NB4 (cell line): ENCODE results near the gene DBH.

ENCODE experiments used
- DNase-seq: peaks from one replicate; pipeline ENCODE4 v3.0.0; 2010; ENCODE audit warnings: low read depth
- H3K4me3 ChIP-seq: one replicate; pipeline ENCODE4 v1.5.1; 2011; ENCODE audit warnings: mild to moderate bottlenecking, low read depth, low read length, moderate library complexity
- MYC ChIP-seq: IDR thresholded peaks from 2 replicates; pipeline ENCODE4 v1.6.1; 2011; ENCODE audit warnings: low read depth, low read length
- POLR2A ChIP-seq: IDR thresholded peaks from 2 replicates; pipeline ENCODE4 v1.6.1; 2011; ENCODE audit warnings: mild to moderate bottlenecking; ENCODE audit not compliant: insufficient read length; ENCODE audit errors: extremely low read depth
- TF ChIP-seq, protein P1 (sequence below): IDR thresholded peaks from 2 replicates; pipeline ENCODE4 v1.6.1; 2011; ENCODE audit warnings: low read depth, low read length
- TF ChIP-seq, protein P2 (sequence below): IDR thresholded peaks from one replicate; pipeline ENCODE4 v1.5.1; 2012; ENCODE audit warnings: low read depth, low read length

Gene DBH

DNA sequence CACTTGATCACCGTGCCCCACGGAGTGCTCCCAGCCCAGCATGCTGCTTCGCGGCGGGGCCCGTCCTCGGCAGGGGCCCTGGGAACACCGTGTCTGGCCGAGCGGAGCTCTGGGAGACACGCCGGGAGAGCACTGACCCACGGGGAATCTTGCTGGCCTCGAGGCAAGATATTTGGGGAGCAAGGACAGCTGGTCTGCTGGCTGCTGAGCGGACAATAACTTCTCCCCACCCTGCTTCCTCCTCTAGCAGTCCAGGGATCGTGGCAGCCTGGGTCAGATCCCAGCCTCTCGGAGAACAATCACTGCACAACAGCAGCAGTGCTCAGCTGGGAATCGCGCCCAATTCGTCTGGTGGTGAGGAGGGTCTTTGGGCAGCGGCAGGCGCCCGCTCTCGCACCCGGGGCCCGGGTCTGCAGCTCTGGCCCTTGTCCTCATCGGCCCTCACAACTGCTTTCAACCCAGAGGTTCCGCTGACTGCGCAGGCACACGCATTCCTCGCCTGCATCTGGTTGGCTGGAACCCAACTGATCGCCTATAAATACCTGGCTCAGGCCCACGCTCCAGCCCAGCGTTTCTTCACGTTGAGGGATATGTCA lies 43.4 kb downstream of the DBH start:
- no peak overlapping the region for H3K4me3 ChIP-seq
- DNase-seq = no peak
- TF ChIP-seq, protein P1, sequence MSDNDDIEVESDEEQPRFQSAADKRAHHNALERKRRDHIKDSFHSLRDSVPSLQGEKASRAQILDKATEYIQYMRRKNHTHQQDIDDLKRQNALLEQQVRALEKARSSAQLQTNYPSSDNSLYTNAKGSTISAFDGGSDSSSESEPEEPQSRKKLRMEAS = no peak
- TF ChIP-seq MYC (no peak), POLR2A (no peak)
- TF ChIP-seq, protein P2, sequence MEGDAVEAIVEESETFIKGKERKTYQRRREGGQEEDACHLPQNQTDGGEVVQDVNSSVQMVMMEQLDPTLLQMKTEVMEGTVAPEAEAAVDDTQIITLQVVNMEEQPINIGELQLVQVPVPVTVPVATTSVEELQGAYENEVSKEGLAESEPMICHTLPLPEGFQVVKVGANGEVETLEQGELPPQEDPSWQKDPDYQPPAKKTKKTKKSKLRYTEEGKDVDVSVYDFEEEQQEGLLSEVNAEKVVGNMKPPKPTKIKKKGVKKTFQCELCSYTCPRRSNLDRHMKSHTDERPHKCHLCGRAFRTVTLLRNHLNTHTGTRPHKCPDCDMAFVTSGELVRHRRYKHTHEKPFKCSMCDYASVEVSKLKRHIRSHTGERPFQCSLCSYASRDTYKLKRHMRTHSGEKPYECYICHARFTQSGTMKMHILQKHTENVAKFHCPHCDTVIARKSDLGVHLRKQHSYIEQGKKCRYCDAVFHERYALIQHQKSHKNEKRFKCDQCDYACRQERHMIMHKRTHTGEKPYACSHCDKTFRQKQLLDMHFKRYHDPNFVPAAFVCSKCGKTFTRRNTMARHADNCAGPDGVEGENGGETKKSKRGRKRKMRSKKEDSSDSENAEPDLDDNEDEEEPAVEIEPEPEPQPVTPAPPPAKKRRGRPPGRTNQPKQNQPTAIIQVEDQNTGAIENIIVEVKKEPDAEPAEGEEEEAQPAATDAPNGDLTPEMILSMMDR = no peak

DNA sequence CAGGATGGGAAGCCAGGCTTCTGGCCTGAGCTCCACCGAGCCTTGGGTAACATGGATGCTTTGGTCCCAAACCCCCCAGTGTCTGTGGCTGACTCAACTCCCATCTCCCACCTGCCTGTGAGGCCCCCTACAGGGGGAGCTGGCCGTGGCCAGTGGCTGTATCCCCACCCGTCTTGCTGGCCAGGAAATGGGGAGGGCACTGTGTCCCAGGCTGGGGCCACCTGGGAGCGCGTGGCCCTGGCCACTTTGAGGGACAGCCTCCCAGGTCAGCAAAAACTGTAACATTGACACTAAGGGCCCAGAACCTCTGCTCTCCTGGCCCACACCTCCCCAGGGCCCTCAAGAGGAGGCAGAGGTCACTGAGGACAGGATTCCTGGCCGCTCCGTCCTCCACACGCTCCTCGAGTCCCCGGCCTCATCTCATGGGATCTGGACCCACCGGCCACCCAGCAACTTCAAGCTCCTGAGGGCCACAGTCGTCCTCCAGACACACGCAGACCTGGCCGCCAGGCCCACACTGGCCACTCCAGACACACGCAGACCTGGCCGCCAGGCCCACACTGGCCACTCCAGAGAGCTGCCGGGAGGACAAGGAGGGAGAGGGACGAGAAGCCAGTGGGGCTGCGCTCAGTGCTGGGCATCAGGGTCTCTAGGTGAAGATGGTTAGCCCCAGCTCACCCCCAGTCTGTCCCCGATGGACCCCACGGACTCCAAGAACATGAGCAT lies 44.2 kb downstream of the DBH start:
- no peak for DNase-seq
- H3K4me3 ChIP-seq = no peak overlapping the region
- TF ChIP-seq POLR2A = no peak
- TF ChIP-seq MYC = no peak

DNA sequence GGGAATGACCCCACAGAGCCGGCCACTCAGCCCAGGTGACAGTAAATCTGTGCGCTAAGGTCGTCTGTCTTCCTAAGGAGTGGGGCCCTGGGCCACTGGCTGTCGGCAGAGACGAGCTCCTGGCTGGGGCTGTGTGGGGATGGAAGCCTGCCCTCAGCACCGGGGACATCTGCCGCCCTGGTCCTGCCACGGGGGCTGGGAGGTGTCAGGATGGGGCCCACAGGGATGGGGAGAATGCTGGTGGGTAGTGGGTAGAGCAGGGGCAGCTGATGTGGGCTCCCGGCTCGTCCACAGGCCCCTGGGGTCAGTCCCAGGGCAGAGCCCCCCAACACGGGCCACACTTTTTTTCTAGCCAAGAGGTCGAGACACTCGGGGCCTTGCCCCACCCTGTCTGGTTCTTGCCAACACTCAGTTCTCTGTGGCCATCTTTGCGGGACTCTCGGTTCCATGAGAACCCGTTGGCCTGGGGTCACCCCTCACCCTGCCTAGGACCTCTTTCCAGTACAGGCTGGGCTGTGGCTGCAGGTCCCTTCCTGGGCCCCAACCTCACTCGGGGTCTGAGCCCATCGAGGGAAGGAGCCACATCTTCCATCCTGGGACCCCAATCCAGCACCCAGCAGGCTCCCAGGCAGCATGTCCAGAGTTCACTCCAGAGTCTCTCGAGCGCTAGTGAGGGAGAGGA lies 45.0 kb downstream of the DBH start:
- no peak overlapping the region for H3K4me3 ChIP-seq
- no peak for DNase-seq
- TF ChIP-seq, protein P1 = no peak
- TF ChIP-seq POLR2A = no peak
- TF ChIP-seq, protein P2 = no peak

DNA sequence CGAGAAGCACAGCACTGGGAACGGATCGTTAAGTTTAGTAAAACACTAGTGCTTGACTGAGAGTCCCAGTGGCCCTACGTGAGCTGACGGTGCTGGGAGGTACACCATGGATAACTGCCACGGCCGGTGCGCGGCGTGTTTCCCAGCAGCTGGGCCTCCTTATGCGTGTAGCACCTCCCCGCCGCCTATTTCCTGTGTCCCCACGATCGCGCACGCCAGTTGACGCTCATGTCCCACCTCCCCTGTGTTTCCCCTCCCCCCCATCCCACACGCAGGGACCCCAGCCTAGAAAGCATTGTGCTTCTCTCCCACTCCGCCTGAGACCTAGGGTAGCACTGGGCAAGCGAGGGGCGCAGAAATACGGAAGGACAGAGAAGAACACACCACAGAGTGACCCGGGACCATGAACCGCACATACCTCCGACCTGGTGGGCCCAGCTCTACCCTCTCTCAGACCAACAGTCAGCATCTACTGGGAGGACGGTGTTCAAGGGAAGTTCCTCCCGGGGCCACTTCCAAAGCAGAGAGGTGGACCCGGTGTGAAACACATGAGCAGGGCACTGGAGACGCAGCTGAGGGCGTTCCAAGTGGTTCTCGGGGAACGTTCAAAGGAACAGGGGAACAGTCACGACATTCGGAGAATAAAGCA lies 45.6 kb downstream of the DBH start:
- TF ChIP-seq, protein P2 = no peak
- TF ChIP-seq POLR2A (no peak), MYC (no peak)
- TF ChIP-seq, protein P1 = no peak
- H3K4me3 ChIP-seq = no peak overlapping the region
- no peak for DNase-seq

DNA sequence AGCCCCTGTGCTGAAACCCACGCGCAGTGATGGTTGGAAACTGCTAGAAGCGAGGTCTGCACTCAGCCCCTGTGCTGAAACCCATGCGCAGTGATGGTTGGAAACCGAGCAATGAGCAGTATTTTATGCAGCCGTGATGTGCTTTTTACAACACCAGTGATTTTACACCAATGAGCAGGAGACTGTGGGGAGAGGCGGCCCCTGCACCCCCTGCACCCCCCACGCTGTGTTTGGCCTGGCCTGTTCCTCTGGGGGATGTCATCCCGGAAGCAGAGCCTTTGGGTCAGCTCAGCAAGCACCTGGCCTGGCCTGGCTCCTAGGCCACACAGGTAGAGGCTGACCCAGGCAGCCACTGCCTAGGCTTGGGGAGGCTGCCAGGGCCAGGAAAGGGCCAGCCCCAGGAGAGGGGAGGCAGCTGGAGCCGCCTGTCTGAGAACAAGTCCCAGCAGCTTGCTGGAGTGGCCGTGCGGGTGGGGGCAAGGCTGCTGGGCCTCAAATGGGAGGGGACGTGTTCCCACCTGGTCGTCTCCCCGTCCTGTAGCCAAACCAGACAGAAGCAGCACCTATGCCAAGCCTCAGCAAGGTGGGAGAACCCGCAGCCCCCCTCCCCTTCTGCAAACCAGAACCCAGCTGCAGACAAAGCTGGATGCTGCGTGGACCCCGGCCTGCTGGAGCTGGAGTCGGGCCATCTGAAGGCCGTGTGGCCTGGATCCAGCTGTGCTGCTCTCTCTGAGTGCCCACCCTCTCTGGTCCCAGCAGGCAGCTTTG lies 46.8 kb downstream of the DBH start:
- H3K4me3 ChIP-seq = no peak overlapping the region
- TF ChIP-seq, protein P1 = no peak
- TF ChIP-seq POLR2A = no peak
- TF ChIP-seq, protein P2 = no peak
- TF ChIP-seq MYC = no peak
- DNase-seq = no peak
